ENCODE results near the gene FOXF2. TPM values are rescaled to one million over a fixed set of nuclear protein-coding genes. Genes with fewer than 3 reads are reported as not detected.

The FOXF2 gene
- total RNA-seq, 1 donor from 2014 or later: 0.61 TPM

GRCh38 chr6:1395941-1396908 lies 6.8 kb downstream of the FOXF2 start:
- no peaks in the 10 kb centered on the region for H3K36me3 ChIP-seq (ENCODE audit: insufficient read depth, low read length)
- Mint-ChIP-seq H3K4me3 (ENCODE audit: unreplicated experiment) (no peak overlapping the region), H3K36me3 (ENCODE audit: low read depth, unreplicated experiment) (no peaks in the 10 kb centered on the region), H3K27me3 (ENCODE audit: low read depth, unreplicated experiment) (peaks cover 72% of the 10 kb centered on the region), H3K9me3 (ENCODE audit: unreplicated experiment) (peaks cover 5% of the 10 kb centered on the region), H3K27ac (ENCODE audit: unreplicated experiment) (peak overlapping the region; percentile 47), H3K4me1 (ENCODE audit: low read depth, unreplicated experiment) (peaks cover 2% of the 10 kb centered on the region)
- H2AFZ ChIP-seq (ENCODE audit: low read depth, low read length): no peak overlapping the region
- H3K4me3 ChIP-seq (ENCODE audit: insufficient read depth, low read depth, low read length): no peak overlapping the region
- peaks cover 16% of the 10 kb centered on the region for H4K20me1 ChIP-seq (ENCODE audit: insufficient read depth, low read length)
- H3K27me3 ChIP-seq (ENCODE audit: insufficient read depth, low read length): peaks cover 60% of the 10 kb centered on the region
- no peak for TF ChIP-seq EZH2 (IDR thresholded peaks at IDR 0.05; ENCODE audit: insufficient read depth, low read length)
- H3K9me3 ChIP-seq (ENCODE audit: insufficient read depth, low read depth, low read length): no peaks in the 10 kb centered on the region
- H3K4me2 ChIP-seq (ENCODE audit: low read length): peak overlapping the region; percentile 28
- H3K27ac ChIP-seq (ENCODE audit: low read depth, low read length): no peak overlapping the region
- peaks cover 8% of the 10 kb centered on the region for H3K4me1 ChIP-seq (ENCODE audit: insufficient read depth, low read length)
- DNase-seq (ENCODE audit: low read depth): no peak
- no peak for FAIRE-seq
- no peaks in the 10 kb centered on the region for H3K79me2 ChIP-seq (ENCODE audit: insufficient read depth, low read length)
- H3K9ac ChIP-seq (ENCODE audit: low read length): no peak overlapping the region

- no peaks in the 10 kb centered on the region for H3K79me2 ChIP-seq (ENCODE audit: insufficient read depth, low read length)
- DNase-seq (ENCODE audit: low read depth): peak; percentile 19
- no peak overlapping the region for H3K9ac ChIP-seq (ENCODE audit: low read length)
- peaks cover 8% of the 10 kb centered on the region for H4K20me1 ChIP-seq (ENCODE audit: insufficient read depth, low read length)
- peaks cover 8% of the 10 kb centered on the region for H3K4me1 ChIP-seq (ENCODE audit: insufficient read depth, low read length)
- no peaks in the 10 kb centered on the region for H3K36me3 ChIP-seq (ENCODE audit: insufficient read depth, low read length)
- no peaks in the 10 kb centered on the region for H3K9me3 ChIP-seq (ENCODE audit: insufficient read depth, low read depth, low read length)
- H3K27me3 ChIP-seq (ENCODE audit: insufficient read depth, low read length): peaks cover 51% of the 10 kb centered on the region
- peak overlapping the region; percentile 28 for H3K4me2 ChIP-seq (ENCODE audit: low read length)
- FAIRE-seq: peak; percentile 59
- H3K27ac ChIP-seq (ENCODE audit: low read depth, low read length): no peak overlapping the region
- Mint-ChIP-seq H3K4me3 (ENCODE audit: unreplicated experiment) (no peak overlapping the region), H3K9me3 (ENCODE audit: unreplicated experiment) (peaks cover 5% of the 10 kb centered on the region), H3K4me1 (ENCODE audit: low read depth, unreplicated experiment) (peaks cover 2% of the 10 kb centered on the region), H3K36me3 (ENCODE audit: low read depth, unreplicated experiment) (no peaks in the 10 kb centered on the region), H3K27me3 (ENCODE audit: low read depth, unreplicated experiment) (peaks cover 71% of the 10 kb centered on the region), H3K27ac (ENCODE audit: unreplicated experiment) (no peak overlapping the region)
- H3K4me3 ChIP-seq (ENCODE audit: insufficient read depth, low read depth, low read length): no peak overlapping the region
- no peak for TF ChIP-seq EZH2 (IDR thresholded peaks at IDR 0.05; ENCODE audit: insufficient read depth, low read length)
- TF ChIP-seq CTCF (IDR thresholded peaks at IDR 0.05; ENCODE audit: insufficient read depth, low read depth, low read length): peak; percentile 97
- H2AFZ ChIP-seq (ENCODE audit: low read depth, low read length): no peak overlapping the region
These were observed 7.8 kb downstream of the FOXF2 start for GRCh38 chr6:1396952-1397868.

GRCh38 chr6:1399085-1399780 lies 9.9 kb downstream of the FOXF2 start:
- Mint-ChIP-seq H3K4me3 (ENCODE audit: unreplicated experiment) (no peak overlapping the region), H3K36me3 (ENCODE audit: low read depth, unreplicated experiment) (no peaks in the 10 kb centered on the region), H3K9me3 (ENCODE audit: unreplicated experiment) (no peaks in the 10 kb centered on the region), H3K27me3 (ENCODE audit: low read depth, unreplicated experiment) (peaks cover 63% of the 10 kb centered on the region), H3K27ac (ENCODE audit: unreplicated experiment) (no peak overlapping the region), H3K4me1 (ENCODE audit: low read depth, unreplicated experiment) (no peaks in the 10 kb centered on the region)
- Histone ChIP-seq H3K27ac (ENCODE audit: low read depth, low read length) (no peak overlapping the region), H3K9me3 (ENCODE audit: insufficient read depth, low read depth, low read length) (no peaks in the 10 kb centered on the region), H2AFZ (ENCODE audit: low read depth, low read length) (no peak overlapping the region), H3K4me1 (ENCODE audit: insufficient read depth, low read length) (no peaks in the 10 kb centered on the region), H4K20me1 (ENCODE audit: insufficient read depth, low read length) (peaks cover 3% of the 10 kb centered on the region), H3K4me3 (ENCODE audit: insufficient read depth, low read depth, low read length) (no peak overlapping the region), H3K27me3 (ENCODE audit: insufficient read depth, low read length) (peaks cover 32% of the 10 kb centered on the region), H3K79me2 (ENCODE audit: insufficient read depth, low read length) (no peaks in the 10 kb centered on the region), H3K9ac (ENCODE audit: low read length) (no peak overlapping the region), H3K4me2 (ENCODE audit: low read length) (no peak overlapping the region), H3K36me3 (ENCODE audit: insufficient read depth, low read length) (no peaks in the 10 kb centered on the region)
- no peak for FAIRE-seq
- TF ChIP-seq CTCF (IDR thresholded peaks at IDR 0.05; ENCODE audit: insufficient read depth, low read depth, low read length): no peak
- TF ChIP-seq EZH2 (IDR thresholded peaks at IDR 0.05; ENCODE audit: insufficient read depth, low read length): no peak
- DNase-seq (ENCODE audit: low read depth): no peak
